Ammon's horn (tissue), 1 donor: Measurements from ENCODE around the gene ZNF629.
A peak's percentile ranks its signal among the peaks of the same experiment; 100 is the strongest.

ENCODE experiments used
- DNase-seq: peaks from one replicate; pipeline ENCODE4 v3.0.0-alpha.2; 2016; ENCODE audit warnings: low spot score

Gene ZNF629

DNA sequence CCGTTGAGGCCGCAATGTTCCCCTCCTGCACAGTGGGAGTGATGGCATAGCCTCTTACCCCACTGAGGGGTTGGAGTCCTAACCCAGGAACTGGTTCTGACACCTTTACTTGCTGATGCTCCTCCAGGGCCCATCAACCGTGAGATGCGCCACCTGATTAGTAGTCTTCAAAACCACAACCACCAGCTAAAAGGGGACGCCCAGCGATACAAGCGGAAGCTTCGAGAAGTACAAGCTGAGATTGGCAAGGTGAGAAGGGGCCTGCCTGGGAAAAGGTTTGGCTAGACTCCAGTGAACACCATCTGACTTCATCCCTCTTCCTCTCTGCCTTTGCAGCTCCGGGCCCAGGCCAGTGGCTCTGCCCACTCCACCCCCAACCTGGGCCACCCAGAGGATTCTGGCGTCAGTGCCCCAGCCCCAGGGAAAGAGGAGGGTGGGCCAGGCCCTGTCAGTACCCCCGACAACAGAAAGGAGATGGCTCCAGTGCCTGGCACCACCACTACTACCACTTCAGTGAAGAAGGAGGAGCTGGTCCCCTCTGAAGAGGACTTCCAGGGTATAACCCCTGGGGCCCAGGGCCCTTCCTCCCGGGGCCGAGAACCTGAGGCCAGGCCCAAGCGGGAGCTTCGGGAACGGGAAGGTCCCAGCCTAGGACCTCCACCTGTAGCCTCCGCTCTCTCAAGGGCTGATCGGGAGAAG is 19.1 kb downstream of the ZNF629 start:
- DNase-seq = no peak

DNA sequence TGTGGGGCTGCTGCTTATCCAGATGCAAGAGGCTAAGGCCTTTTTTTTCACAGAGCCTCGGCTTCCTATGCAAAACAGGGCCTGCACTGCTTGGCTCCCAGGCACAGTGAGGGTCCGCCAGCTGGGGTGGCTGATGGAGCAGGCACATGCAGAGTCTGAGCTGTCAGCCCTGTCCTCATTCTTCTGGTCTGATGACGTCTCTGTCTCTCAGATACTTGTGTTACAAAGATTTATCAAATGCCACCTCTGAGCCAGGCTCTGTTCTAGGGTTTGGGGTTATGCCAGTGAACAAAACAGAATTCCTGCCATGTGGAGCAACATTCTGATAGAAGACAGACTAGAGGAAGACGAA is 20.1 kb downstream of the ZNF629 start:
- DNase-seq = no peak

DNA sequence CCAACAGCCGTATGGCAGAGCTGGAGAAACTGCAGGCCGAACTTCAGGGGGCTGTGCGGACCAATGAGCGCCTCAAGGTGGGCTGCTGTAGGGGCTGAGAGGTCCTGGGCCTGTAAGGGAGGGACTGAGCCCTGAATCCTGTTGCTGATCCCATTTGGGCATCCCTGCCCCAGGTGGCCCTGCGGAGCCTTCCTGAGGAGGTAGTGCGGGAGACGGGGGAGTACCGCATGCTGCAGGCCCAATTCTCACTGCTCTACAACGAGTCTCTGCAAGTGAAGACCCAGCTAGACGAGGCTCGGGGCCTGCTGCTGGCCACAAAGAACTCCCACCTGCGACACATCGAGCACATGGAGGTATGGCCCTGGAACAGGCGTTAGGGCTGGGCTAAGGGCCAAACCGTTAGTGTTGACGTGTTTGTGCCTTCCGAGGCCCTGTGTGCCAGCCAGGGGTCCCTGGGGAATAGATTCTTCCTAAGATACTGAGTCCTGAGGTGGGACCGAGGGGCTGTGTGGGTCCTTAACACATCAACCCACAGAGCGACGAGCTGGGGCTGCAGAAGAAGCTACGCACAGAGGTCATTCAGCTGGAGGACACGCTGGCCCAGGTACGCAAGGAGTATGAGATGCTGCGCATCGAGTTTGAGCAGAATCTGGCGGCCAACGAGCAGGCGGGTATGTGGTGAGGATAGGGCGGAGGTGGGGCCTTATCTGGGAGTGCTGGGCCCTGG is 20.6 kb downstream of the ZNF629 start:
- DNase-seq = no peak

DNA sequence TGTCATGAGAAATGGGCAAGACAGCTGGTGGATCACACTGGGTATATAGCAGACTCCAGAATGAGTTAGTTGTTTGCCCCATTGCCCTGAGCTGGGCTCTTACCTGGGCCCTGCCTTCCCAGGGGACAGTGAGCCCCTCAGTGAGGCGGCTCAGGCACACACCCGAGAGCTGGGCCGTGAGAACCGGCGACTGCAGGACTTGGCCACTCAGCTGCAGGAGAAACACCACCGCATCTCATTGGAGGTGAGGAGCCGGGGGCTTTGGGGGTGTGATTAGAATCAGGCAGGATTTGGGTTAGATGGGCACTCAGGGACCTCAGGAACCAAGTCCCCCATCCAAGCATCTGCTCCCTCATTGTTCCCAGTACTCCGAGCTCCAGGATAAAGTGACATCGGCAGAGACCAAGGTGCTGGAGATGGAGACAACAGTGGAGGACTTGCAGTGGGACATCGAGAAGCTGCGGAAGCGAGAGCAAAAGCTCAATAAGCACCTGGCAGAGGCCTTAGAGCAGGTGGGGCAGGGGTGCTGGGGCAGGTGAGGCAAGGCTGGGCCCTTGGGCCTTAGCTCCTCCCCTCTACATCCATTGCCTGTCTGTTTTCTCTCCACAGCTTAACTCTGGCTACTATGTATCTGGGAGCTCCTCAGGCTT is 22.1 kb downstream of the ZNF629 start:
- DNase-seq = no peak

DNA sequence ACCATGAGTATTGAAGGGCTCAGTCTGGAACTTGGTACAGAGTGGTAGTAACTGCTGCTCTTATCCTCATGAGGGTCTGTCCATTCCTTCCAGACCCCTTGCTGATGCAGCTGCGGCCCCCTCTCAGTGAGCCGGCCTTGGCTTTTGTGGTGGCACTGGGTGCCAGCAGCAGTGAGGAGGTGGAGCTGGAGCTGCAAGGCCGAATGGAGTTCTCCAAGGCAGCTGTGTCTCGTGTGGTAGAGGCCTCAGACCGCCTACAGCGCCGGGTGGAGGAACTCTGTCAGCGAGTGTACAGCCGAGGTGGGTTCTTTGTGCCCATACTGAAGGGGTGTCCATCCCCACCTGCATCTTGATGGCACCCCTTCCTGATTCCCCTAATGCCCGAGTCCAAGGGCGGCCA is 22.9 kb downstream of the ZNF629 start:
- no peak for DNase-seq

DNA sequence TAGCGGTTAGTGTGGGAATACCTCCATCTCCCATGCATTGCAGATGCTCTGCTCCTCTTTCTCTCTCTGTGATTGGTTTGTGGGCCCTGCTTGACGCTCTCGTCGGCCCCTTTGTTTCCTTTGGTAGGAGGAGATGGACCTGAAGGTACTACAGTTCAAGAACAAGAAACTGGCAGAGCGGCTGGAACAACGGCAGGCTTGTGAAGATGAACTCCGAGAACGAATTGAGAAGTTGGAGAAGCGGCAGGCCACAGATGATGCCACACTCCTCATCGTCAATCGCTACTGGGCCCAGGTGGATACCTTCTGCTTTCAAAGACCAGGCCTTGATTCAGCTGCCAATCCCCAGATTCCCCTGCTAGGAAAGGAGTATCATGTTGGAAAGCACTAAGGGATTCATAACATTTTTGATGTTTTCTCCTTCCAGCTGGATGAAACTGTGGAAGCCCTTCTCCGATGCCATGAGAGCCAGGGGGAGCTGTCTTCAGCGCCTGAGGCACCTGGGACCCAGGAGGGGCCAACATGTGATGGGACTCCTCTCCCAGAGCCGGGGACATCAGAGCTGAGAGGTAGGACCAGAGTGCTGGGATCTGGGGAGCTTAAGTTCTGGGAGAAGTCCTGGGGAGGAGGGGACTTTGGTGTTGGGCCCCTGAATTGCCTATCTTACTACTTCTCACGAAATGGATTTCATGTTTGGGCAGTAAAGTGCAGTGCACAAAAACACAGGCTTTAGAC is 23.8 kb downstream of the ZNF629 start:
- no peak for DNase-seq

DNA sequence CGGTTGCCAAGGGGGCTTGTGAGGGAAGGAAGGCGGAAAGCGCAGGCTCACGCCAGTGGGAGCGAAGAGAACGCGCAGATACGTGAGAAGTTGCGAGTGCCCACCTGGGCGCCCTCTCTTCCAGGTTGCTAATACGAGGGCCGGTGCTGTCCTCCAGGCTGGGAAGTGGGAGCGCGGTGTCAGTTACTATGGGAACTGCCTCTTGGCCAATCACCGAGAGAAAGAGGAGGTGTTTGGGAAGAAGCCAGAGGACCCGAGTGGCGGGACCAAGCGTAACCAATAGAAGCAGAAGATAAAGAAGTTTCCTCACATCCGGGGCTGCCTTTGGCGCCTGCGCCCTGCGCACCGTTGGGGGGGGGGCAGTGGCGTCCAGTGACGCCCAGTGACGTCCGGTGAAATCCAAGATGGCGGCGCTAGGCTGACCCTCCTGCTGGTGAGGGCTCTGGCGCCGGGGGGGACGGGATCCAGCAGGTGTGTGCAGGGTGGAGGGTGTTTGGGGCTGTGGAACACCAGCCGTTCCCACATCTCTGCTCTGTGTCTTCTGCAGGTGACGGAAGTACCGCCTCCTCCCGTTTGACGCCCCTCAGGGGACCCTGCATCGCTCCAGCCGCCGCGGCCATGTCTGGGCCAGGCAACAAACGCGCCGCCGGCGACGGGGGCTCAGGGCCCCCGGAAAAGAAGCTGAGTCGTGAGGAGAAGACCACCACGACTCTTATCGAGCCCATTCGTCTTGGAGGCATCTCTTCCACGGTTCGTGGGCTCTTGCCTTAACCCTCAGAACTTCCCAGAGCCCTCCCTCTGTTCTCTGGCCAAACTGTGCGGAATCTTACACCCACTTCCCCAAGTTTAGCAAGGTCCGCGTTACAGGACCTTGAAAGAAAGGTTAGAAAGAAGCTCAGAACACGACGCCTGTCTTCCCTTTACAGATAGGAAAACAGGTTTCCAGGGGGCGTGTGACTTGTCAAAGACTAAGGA is 24.8 kb downstream of the ZNF629 start, which contains the start of the genes CFAP119 and RNF40:
TSS of gene CFAP119 (minus strand) at position 135 of the 975 bp plus-strand sequence. CDS start 314 bp downstream, outside the sequence.
TSS of gene RNF40 (plus strand) at position 395 of the 975 bp plus-strand sequence. CDS start at position 619, 224 bp downstream.
- peak; percentile 98 for DNase-seq

DNA sequence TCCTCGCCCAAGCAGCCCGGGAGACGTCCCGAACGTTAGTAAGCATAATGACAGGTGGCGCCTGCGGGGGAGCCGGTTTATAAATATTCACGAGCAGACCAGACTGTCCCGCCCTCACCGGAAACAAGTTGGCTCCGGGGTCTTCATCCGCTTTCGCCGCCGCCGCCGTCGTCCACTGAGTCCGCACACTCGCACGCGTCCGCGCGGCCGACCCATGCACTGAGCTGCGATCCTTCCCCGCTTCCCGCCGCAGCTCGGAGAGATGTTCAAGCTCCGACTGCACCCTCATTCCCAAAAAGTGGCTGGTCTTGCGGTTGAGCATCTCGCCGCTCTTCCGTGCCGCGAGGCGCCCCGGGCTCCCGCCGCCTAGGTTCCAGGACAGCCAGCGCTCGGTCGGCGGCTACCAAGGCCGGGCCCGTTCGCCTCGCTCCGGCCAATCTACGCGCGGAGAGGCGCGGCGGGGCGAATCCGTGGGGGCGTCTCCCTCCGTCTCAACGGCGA is 25.5 kb downstream of the ZNF629 start:
- no peak for DNase-seq

DNA sequence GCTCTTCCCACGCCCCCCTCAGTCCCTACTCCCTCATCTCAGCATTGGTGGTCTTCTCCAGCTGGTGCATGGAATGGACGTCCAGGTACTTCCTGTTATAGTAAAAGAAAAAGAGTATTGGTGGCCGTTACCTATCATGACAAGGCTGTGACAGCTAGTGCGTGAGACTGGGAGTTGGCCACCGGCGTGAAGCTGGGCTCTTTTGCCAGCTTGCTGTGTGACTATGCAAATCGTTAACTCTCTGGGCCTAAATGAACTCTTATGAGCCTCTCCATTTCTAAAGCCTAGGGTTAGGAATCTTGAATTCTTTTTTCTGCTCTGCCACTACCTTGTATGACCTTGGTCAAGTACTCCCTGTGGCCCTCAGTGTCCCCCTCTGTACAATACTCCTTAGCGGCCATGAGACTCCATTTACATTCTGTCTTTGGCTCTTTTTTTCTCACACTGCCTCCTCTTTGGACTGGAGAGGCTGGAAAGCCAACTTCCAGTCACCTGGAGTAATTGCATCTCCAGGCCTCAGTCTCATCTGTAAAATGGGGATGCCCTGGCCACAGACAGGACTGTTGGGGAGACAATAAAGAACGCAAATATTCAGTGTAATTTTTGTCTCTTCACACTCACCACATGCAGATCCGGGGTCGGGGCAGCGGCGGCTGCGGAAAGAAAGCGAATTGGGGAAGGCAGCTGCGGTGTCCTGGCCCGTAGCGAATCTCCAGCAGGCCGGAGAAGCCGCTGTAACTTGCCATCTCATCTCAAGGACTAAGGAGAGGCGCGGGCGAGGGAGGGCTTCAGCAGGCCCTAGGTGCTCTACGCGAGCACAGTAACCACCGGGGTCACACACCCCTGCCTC is 26.2 kb downstream of the ZNF629 start:
- no peak for DNase-seq

DNA sequence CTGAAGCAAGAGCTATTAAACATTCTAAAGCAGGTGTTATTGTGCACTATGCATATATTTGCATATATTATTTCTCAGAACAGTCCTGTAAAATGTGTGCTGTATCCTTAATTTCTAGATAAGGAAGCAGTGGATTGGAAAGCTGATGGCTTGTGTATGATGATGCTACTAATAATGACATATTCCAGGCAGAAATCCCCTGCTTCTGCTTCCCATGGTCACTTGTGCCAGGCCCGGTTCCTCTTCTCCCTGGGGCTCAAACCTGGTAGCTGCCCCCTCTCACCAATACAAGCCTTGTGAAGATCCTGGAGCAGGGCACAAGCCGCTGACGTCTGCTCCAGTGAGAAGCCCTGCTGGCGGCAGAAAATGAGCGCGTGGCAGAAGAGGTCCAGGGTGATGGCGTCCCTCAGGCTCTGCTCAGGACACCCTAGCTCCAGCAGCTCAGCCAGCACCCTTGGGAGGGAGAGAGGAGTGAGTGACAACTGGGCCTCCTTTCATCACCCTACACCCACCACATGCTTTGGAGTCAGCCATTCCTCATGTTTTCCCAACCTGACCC is 26.9 kb downstream of the ZNF629 start:
- no peak for DNase-seq

DNA sequence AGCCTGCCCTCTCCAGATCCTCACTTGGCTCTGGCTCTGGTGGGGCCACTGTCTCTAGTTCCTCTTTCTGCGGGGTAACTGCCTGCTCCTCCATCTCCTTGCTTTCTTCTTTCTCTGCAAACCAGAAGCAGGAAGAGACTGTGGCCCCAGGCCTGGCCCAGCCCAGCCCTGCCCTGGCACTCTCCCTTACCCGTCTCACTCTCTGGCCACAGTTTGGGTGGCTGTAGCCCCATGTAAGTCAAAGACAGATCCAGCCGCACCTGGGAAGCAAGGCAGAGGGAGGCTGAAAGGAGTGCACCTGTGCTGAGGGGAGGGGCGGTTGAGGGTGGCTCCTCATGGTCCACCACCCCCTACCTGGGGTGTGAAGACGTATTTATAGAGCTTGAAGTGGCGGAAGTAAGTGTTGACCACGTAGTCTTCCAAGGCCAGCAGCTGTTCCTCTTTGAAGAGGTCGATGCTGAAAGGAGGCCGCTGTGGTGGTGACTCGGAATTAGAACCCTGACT is 28.0 kb downstream of the ZNF629 start:
- DNase-seq = peak; percentile 59

DNA sequence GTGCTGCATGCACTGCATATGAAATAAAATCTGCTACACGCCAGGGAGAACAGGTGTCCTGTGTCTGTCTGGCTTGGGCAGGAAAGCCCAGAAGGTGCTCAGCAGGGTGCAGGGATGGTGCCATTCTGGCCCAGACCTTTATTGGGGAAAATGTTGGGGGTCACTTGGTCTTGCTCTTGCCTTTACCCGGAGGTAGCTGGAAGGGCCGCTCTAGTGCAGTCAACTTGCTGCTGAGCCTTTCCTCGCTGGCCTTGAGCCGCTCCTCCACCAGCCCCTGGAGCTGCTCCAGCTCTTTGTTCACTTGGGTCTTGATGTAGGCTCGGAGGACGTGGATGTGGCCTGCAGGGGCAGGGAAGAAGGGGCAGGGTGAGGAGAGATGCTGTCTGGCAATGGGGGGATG is 29.7 kb downstream of the ZNF629 start:
- no peak for DNase-seq

DNA sequence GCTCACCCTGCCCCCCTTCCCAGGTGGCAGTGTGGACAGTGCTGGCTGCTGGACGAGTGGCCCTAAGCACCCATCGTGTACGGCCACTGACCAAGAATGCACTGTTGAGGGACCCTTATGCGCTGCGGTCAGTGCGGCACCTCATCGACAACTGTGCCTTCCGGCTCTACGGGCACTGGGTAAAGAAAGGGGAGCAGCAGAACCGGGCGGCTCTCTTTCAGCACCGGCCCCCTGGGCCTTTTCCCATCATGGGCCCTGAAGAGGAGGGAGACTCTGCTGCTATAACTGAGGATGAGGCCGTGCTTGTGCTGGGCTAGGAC is 30.3 kb downstream of the ZNF629 start:
- no peak for DNase-seq

DNA sequence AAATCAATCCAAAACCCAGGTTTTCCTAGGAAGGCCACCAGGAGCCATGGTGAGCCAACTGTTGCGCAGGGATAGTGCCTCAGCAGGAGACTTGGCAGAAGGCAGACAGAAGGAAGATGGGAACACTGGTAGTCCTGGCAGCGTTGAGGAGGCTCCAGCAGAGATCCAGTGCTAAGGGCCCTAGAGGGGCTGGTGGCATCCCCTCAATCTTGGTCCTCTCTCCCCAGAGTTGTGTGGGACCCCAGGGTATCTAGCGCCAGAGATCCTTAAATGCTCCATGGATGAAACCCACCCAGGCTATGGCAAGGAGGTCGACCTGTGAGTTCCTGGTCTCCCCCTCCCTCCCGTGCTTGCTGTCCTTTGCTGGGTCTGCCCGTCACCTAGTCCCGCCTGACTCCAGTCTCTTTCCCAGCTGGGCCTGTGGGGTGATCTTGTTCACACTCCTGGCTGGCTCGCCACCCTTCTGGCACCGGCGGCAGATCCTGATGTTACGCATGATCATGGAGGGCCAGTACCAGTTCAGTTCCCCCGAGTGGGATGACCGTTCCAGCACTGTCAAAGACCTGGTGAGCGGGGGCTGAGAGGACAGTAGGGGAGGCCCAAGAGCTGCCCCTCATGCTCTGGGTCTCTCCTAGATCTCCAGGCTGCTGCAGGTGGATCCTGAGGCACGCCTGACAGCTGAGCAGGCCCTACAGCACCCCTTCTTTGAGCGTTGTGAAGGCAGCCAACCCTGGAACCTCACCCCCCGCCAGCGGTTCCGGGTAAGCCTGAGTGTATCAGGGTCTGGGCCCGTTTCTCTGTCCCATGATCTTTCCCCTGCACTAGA is 30.8 kb downstream of the ZNF629 start:
- DNase-seq = no peak

DNA sequence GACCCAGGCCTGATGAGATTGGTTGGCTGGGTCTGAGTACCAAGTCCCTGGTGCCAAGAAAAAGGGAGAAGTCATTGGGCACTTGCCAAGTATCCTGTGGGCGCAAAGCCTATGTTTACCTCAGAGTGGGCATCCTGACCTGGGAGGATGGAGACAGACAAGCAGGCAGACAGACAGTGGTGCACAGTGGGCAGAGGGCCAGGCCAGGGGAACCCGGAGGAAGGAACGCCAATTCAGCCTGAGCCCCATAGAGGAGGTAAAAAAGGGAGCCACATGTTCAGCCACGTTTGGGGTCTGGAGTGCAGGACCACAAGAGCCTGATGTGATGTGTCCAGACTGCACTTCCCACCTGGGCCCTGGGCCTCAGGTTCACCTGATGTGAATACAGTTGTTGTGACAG is 33.4 kb downstream of the ZNF629 start:
- DNase-seq = no peak

DNA sequence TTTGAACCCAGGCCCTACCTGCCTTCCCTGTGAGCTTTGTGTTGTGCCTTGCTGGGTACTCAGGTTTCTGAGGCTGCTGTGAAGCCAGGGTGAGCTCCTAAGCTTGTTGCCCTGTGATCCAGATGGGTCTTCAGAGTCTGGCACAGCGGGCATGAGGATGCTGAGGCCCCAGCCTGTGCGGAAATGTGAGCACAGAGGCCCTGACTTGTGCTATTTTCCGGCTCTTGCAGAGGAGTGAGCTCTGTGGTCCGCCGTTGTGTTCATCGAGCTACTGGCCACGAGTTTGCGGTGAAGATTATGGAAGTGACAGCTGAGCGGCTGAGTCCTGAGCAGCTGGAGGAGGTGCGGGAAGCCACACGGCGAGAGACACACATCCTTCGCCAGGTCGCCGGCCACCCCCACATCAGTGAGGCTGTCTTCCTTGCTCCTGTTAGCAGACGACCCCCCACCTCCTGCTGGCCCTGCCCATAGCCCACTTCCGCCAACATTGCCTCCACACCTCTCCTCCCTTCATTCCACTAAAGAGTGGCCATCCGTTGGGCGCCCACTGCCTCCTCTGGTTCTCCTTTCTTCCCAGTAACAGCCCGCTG is 36.0 kb downstream of the ZNF629 start:
- no peak for DNase-seq

DNA sequence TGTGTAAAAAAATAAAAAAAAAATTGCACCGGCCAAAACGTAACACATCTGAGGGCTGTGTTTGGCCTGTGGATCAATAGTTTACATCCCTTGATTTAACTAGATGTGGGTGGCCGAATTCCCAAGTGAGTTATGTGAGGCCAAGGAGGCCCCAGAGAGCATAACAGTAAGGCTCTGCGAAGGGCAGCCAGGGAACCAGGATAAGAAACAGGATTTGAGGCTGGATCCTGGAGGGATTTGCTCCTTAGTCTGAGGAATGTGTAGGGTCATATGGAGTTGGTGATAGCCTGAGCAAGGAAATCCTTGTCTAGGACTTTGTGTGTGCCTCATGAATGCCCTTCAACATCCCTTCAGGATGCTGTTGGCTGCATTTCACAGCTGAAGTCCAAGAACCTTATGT is 36.8 kb downstream of the ZNF629 start:
- no peak for DNase-seq
